NCI-H1105 treated with DMSO at 0.1 percent for 48 hours (cell line): Measurements from ENCODE around the gene AFMID.
A peak's percentile ranks its signal among the peaks of the same experiment; 100 is the strongest.

Experiments
- DNase-seq: peaks from one replicate; lab custom pipeline; 2025; lab: John Stamatoyannopoulos, UW

The AFMID gene

DNA sequence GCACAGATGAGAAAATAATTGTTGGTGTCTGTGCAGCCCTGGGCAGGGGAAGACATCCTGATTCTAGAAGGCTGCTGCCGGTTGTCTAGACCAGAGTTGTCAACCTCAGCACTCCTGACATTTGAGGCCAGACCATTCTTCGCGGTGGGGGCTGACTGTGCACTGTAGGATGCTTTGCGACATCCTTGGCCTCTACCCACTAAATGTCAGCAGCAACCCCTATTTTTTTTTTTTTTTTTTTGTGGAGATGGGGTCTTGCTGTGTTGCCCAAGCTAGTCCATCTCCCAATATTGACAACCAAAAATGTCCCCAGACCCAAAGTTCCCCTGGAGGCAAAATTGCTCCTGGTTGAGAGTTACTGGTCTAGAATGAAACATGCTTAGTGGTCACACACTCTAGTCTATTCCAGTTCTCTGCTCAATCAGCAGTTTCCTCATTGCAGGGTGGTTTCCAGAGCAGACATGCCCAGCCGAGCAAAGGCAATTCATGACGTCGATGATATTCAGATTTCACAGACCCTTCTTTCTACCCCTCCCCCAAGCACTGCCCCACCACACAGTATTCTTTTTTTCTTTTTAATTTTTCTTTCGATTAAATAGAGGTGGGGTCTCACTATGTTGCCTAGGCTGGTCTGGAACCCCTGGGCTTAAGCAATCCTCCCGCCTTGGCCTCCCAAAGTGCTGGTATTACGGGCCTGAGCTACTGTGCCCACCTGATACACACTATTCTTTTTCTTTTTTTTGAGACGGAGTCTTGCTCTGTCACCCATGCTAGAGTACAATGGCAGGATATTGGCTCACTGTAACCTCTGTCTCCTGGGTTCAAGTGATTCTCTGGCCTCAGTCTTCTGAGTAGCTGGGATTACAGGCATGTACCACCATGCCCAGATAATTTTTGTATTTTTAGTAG is 32.0 kb upstream of the AFMID start:
- no peak for DNase-seq

DNA sequence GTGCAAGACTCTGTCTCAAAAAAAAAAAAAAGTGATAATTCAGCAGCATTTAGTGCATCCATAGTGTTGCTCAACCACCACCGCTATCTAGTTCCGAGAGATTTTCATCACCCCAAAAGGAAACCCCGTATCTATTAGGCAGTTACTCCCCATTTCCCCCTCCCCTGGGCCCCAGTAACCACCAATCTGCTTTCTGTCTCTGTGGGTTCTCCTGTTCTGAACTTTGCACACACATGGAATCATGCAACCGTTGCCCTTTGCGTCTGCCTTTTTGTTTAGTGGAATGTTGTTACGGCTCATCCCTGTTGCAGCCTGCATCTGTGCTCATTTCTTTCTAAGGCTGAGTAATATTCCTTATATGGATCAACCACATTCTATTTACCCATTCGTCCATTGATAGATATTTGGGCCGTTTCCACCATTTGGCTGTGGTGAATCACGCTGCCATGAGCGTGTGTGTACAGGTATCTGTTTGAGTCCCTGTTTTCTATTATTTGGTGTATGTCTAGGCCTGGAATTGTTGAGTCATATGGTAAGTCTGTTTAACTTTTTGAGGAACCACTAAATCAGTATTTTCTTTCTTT is 27.5 kb upstream of the AFMID start:
- no peak for DNase-seq

DNA sequence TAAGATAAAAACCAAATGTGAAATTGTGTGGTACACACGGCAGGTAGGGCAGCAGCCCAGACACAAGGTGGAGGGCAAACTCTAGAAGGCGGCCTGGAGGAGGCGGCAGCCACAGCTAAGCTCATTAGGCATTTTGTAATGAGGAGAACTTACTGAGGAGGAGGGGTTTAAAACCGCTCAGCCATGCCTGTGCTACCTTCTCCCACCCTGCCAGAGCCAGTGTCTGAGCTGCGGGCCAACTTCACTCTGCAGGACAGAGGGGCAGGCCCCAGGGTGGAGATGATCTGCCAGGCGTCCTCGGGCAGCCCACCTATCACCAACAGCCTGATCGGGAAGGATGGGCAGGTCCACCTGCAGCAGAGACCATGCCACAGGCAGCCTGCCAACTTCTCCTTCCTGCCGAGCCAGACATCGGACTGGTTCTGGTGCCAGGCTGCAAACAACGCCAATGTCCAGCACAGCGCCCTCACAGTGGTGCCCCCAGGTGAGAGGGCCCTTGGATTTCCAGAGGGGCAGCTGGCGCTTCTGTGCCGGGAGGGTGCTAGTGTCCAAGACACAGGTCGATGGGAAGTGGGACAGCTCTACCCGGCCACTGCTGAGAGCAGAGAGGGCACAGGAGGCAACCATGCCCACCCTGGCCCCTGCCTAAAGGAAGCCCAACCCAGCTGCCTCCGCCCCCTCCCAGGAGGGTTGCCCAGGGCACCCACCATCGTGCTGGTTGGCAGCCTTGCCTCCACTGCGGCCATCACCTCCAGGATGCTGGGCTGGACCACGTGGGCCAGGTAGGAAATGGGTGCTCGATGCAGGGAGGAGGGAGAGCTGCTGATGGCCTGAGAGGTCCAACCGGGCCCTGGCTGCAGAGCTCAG is 23.0 kb upstream of the AFMID start:
- DNase-seq: no peak

DNA sequence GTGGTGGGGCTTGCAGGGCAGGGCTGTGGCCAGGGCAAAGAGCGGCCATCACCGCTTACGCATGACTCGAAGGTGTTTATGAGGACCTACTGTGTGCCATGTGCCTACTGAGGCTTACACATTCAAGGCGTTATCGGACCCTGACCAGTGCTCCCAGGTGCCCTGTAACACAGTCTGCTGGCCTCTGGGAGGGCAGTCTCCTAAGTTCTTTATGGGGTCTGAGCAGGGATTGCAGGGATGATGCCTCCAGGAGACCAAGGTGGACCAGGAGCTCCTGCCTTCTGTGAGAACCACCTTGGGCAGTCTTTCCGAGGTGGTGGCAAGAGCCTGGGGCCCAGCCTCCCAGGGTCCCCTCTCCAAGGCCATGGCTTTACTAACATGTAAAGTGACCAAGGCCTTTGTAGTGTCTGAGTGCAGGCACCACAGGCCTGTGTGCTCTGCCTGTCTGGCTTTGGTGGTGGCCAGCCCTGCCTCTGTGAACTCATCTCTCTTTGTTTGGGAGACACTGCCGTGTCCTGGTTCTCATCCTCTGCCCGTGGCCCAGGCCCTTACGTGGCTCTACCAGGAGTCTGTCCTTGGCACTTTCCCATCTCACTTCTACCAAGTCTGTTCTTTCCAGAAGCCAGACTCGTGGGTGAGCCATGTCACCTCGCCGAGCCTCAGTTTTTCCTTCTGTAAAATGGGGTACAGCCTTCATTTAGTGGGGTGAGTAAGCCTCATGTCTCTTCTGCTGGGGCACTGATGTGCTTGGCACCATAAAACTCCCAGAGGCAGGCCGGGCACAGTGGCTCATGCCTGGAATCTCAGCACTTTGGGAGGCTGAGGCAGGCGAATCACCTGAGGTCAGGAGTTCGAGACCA is 22.2 kb upstream of the AFMID start:
- no peak for DNase-seq

DNA sequence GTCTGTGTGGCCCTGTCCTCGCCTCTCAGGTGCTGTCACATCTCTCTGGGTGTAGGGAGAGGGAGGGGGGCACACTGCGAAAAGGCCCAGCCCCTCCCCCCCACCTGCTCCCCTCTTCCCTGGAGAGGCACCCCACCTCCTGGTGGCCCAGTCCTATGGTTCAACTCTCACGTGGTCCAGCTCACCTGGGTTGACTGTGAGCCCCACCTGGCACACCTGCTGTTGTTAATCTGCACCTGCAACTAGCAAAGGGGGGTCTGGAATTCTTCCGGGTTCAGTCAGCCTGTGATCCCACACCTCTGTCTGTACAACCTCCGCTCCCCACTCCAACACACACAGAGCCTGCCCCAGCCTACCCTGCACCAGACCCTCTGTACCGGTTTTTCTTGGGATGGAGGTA is 20.7 kb upstream of the AFMID start:
- DNase-seq: peak; percentile 21

DNA sequence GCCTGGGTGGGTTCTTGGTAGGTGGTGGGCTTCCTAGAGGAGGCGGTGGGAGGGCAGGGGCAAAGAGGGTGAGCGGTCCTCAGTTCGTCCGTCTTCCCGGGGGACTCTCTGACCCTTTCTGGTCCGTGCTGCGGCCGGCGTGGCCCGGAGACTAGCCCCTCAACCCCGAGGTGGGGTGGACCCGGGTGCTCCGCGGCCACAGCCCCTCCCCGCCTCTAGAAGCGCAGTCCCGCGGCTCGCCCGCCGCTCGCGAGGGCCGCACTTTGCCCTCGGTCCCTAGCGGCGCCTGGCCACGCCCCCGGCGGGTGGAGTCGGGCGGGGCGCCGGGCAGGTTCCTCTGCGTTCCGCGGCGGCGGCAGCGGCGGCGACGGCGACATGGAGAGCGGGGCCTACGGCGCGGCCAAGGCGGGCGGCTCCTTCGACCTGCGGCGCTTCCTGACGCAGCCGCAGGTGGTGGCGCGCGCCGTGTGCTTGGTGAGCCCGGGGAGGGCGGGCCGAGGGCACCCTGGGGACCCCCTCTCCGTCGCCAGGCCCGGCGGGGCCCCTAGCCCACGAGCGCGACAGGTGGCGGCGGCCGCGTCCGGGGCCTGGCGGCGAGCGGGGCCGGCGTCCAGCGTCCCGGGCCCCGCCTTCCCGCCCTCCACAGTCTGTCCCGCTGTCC is 18.8 kb upstream of the AFMID start, which contains the start of gene SYNGR2:
TSS of gene SYNGR2 (plus strand) at position 340 of the 661 bp plus-strand sequence. CDS start at position 376, 36 bp downstream.
- DNase-seq: peak; percentile 53

DNA sequence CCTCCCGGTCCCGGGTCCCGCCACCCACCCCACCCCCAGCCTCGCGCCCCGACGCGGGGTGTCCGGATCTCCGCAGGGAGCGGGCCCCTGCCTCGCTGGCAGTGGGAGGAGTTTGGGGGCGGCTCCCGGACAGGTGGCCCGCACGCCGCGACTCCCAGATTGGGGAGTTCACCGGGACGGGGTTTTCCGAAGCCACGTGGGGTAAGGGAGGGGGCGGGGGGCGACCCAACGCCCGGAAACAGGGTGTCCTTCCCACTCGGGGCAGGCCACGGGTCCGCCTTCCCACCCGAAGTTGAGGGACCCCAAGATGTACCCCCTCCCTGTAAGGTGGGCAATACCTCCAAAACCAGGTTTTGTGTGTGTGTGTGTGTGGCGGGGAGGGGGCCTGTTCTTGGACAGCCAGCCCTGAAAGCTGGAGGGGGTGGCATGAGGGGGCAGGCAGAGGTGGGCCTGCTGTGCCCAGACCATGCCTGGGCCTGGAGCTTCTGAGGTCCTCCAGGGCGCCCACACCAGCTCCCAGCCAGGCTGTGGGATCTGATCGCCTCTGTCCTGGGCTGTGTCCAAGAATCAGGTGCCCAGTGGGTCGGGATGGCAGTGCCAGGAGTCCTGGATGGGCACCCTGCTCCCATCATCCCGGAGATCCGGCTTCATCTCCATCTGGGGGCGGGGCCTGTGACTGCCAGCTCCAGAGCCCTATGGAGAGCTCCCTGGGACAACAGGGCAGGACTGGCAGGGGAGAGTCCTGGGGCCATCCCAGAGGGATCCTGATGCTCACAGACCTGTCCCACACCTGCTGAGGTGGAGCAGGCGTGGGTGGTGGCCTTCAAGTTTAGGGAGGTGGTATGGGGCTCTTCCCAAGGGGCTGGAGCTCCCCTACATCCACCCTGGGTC is 18.0 kb upstream of the AFMID start:
- no peak for DNase-seq

DNA sequence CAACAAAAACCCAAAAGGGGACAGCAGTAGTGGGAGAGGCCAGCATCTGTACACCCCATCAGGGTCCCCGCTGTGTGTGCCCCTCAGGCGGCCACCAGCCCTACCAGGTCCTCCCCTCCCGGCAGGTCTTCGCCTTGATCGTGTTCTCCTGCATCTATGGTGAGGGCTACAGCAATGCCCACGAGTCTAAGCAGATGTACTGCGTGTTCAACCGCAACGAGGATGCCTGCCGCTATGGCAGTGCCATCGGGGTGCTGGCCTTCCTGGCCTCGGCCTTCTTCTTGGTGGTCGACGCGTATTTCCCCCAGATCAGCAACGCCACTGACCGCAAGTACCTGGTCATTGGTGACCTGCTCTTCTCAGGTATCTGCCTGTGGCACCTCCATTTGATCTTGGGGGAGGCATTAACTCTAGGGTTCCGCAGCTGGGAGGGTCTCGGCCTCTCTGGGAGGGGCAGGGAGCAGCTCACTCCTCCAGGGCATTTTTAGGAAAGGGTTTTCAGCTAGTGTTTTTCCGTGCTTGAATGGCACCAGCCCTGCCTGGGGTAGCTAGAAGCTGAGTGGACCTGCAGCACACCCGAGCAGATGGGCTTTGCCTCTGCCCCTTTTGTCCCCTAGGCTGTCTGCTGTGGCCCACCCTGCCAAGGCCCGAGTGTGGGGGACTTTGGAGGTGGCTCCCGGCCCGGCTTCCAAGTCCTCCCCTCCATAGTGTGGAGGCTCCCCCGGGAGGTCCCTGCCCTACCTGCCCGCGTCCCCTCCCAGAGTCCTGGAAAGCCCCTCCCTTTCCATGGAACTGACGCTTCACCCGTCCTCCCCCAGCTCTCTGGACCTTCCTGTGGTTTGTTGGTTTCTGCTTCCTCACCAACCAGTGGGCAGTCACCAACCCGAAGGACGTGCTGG is 16.2 kb upstream of the AFMID start:
- no peak for DNase-seq

DNA sequence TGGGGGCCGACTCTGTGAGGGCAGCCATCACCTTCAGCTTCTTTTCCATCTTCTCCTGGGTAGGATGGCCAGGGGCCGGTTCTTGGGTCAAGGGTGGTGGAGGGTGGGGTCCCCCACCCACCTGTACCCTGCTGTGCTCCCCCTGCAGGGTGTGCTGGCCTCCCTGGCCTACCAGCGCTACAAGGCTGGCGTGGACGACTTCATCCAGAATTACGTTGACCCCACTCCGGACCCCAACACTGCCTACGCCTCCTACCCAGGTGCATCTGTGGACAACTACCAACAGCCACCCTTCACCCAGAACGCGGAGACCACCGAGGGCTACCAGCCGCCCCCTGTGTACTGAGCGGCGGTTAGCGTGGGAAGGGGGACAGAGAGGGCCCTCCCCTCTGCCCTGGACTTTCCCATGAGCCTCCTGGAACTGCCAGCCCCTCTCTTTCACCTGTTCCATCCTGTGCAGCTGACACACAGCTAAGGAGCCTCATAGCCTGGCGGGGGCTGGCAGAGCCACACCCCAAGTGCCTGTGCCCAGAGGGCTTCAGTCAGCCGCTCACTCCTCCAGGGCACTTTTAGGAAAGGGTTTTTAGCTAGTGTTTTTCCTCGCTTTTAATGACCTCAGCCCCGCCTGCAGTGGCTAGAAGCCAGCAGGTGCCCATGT is 15.4 kb upstream of the AFMID start:
- peak; percentile 27 for DNase-seq

DNA sequence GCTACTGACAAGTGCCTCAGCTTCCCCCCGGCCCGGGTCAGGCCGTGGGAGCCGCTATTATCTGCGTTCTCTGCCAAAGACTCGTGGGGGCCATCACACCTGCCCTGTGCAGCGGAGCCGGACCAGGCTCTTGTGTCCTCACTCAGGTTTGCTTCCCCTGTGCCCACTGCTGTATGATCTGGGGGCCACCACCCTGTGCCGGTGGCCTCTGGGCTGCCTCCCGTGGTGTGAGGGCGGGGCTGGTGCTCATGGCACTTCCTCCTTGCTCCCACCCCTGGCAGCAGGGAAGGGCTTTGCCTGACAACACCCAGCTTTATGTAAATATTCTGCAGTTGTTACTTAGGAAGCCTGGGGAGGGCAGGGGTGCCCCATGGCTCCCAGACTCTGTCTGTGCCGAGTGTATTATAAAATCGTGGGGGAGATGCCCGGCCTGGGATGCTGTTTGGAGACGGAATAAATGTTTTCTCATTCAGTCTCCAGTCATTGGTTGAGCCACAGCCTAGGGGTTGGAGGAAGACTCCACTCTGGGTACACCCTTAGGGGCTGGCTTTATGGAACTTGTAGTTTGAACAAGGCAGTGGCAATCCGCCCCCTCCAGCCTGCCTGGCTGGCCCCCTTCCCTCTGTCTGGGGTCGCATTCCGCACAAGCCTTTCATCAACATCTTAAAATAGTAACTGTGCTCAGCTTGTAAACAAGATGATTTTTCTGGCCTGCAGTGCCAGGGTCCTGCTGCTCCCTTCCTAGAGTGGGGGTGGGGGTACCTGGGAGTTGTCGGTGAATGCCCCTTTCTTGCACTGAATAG is 14.7 kb upstream of the AFMID start:
- no peak for DNase-seq

DNA sequence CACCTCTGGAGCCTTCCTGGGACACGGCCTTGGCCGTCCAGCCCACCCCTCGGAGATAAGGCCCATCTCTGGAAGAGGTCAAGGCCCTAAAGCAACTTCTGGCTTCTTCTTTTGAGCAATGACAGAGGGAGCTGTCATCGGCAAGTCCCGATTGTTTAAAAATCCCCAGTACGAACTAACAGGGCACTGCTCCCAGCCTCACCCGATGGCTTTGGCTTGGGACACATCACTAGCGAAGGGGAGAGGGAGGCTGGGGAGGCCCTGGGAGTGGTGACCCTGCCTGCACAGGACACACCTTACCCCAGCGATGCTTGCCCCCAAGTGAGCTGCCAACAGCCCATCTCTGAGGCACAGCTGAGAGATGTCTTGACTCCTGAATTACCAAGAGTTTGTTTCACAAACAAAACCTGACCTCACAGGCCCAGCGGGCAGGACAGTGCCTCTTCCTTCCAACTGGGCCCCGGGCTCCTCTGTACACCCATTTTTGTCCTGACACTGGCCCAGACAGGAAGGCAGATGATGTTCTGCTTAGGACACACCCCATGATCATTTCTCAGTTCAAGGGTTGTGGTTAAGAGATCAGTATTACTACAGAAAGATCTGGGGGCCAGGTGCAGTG is 14.0 kb upstream of the AFMID start:
- no peak for DNase-seq

DNA sequence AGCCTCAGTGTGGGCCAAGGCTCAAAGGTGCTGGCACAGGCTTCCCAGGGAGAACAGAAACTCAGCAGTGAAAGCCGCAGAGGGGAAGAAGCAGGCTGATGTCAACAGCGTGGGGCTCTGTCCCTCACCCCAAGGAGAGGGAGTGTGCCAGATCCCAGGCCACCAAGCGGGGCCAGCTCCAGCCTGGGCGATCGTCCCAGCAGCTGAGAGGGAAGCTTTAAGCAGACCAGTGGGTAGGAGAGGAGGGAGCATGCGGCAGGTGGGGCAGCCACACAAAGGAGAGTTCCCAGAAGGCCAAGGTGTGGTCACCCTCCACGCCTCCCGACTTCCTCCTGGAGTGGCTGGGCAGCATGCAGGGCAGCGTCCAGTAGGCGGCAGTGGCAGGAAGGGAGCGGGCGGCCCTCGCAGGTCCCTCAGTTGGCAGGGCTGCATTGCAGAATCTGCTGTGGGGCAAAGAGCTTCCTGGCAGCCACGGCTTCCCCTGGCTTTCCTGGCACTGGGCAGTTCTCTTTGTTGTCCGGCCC is 12.8 kb upstream of the AFMID start:
- no peak for DNase-seq

DNA sequence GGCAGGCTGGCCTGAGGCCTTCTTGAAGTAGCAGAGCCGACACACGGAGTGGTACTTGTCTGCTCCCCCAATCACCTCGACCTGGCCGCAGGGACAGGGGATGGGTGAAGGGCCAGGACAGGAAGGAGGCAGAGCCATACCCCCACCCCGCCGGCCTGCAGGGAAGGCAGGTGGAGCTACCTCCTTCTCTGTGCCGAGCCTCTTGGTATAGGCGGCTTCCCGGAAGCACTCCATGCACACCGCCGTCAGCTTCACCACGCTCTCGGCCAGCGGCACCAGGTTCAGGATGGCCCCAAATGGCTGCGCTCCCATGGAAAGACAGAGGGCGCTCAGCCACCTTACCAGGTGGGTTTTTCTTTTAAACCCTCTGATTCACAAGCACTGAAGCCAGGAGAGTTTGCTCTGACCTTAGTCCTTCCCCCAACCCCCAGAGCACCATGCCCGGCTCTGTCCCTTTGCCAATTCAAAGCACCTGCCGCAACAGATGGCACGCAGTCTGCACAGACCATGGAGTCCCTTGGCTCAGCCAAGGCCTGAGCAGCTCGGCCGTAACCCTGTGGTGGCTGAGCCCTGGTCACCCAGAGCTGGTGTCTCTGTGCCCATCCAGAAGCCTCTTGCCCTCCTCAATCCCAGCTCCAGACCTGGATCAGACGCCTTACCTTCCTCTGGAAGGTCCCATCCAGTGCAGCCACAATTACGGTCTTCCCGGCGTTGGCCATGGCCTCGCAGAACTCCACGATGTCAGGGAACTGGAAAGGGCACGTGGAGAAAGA is 12.1 kb upstream of the AFMID start:
- no peak for DNase-seq

DNA sequence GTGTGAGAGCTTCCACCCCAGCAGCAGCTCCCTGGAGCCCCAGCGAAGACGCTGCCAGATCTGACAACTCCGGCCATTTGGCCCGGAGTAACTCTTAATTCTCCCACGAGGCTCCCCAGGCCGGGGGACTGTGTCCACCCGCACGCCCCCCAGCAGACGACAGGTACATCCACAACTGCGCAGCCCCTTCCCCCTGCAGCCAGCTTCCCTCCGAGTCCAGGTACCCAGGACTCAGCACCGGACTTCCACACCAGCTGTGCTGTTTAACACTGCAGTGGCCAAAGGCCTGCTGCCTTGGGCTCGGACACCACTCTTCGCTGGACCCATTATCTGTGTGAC is 11.6 kb upstream of the AFMID start:
- no peak for DNase-seq

DNA sequence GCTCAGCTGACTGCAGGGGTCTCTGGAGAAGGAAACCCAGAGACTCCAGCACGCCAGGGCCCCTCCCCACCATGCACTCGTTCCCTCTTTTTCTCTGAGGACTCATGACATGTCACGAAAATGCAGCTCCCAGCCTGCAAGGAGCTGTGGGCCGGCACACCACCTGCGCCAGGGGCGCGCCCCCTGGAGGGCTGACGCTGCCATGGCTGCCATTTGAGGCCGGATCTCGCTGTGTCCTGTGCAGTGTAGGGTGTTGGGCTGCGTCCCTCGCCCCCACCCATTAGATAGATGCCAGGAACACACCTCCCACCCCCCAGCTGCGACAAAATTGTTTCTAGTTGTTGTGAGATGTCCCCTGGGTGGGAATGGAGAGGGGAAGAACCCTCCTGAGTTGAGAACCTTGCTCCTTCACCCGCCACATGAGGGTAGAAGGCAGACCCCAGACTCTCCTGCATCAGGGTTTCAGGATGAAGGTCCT is 10.6 kb upstream of the AFMID start:
- DNase-seq: no peak

DNA sequence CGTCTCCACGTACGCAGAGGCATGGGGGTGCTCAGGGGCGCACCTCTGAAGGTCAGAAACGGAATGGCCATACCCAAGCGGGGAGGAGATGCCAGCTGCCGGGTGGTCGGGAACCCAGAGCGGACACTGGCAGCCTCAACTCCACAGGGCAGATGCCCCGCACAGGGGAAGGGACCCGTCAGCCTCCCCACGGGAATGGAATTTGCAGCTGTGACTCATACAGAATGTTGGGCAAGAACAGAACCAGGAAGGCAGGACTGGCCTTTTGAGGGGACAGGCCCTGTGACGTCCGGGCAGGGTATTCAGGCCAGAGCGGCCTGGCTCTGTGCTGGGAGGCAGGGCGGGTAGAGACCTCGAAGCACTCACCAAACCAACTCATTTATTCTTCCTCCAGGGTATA is 7.8 kb upstream of the AFMID start:
- DNase-seq: no peak
